Thoracic aorta (tissue), 2 donors: ENCODE measurements around the gene NOL11. TPM values are rescaled to one million over a fixed set of nuclear protein-coding genes. Genes with fewer than 3 reads are reported as not detected.

Experiments
- ATAC-seq: fragments of 150-250 bp; one replicate; pipeline ENCODE4 v1.8.0; 2017; ENCODE audit warnings: low read depth; ENCODE audit not compliant: insufficient number of reproducible peaks, low FRiP score
- DNase-seq: peaks from one replicate; pipeline ENCODE4 v3.0.0-alpha.2; 2020; ENCODE audit warnings: low spot score
- H3K27ac ChIP-seq, 2 donors: fragments of 200-600 bp; sonication (generic); 1 replicate in 1 of 2; 2 replicates in 1 of 2; pipeline ENCODE4 v1.5.1; 2016; ENCODE audit warnings: mild to moderate bottlenecking in 2 of 2, moderate library complexity in 2 of 2
- H3K27me3 ChIP-seq: fragments of 200-600 bp; sonication (generic); replicated peaks from 2 replicates; pipeline ENCODE4 v1.6.0; 2016; ENCODE audit warnings: mild to moderate bottlenecking; ENCODE audit not compliant: insufficient read depth
- H3K36me3 ChIP-seq: fragments of 200-600 bp; sonication (generic); one replicate; pipeline ENCODE4 v1.5.1; 2016
- H3K4me1 ChIP-seq, 2 donors: fragments of 200-600 bp; sonication (generic); 1 replicate in 1 of 2; 2 replicates in 1 of 2; pipeline versions ENCODE4 v1.5.1 to v1.6.0; 2016; ENCODE audit warnings: low read depth in 2 of 2, mild to moderate bottlenecking in 1 of 2; ENCODE audit not compliant: control insufficient read depth in 1 of 2
- H3K4me3 ChIP-seq: fragments of 200-600 bp; sonication (generic); 2 replicates; pipeline ENCODE4 v1.5.1; 2016; ENCODE audit warnings: mild to moderate bottlenecking
- H3K9me3 ChIP-seq: fragments of 200-600 bp; sonication (generic); 2 replicates; pipeline ENCODE4 v1.5.1; 2016
- total RNA-seq, 2 donors: library from RNA; depleted of rRNA; stranded (reverse); fragments of >200 nt; gene quantifications; one replicate each; pipeline versions ENCODE4 v1.1.0 to v1.2.3, GENCODE V29; 2016
- TF ChIP-seq, protein P1 (sequence below): fragments of 200-600 bp; sonication (generic); IDR thresholded peaks from one replicate; pipeline ENCODE4 v1.5.1; 2019; ENCODE audit warnings: antibody characterized with exemption

The NOL11 gene
- total RNA-seq, 2 donors from 2014 or later, result 12.2 to 22.2 TPM

DNA sequence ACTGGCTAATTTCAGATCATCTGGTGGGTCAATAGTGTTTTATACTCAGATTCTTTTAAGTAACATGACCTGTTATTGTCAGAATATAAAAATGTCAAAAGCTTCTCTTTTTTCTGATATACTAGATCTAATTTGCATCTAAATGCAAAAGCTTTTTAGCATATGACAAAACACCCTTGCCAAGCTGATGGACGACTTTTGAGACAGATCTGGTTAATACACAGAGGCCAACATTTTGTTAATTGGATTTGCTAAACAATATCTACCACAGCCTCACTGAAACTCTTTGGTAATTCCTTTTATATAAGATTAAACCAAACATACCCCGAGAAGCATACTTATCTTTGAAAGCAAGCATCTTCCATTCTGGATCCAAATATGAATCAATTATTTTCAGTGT, 10.3 kb upstream of the NOL11 start:
- Histone ChIP-seq H3K27ac (no peak overlapping the region), H3K4me1 (no peaks in the 10 kb centered on the region), H3K4me3 (no peak overlapping the region), H3K36me3 (no peaks in the 10 kb centered on the region), H3K9me3 (no peaks in the 10 kb centered on the region), H3K27me3 (no peaks in the 10 kb centered on the region)
- TF ChIP-seq, protein P1, sequence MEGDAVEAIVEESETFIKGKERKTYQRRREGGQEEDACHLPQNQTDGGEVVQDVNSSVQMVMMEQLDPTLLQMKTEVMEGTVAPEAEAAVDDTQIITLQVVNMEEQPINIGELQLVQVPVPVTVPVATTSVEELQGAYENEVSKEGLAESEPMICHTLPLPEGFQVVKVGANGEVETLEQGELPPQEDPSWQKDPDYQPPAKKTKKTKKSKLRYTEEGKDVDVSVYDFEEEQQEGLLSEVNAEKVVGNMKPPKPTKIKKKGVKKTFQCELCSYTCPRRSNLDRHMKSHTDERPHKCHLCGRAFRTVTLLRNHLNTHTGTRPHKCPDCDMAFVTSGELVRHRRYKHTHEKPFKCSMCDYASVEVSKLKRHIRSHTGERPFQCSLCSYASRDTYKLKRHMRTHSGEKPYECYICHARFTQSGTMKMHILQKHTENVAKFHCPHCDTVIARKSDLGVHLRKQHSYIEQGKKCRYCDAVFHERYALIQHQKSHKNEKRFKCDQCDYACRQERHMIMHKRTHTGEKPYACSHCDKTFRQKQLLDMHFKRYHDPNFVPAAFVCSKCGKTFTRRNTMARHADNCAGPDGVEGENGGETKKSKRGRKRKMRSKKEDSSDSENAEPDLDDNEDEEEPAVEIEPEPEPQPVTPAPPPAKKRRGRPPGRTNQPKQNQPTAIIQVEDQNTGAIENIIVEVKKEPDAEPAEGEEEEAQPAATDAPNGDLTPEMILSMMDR, result no peak
- ATAC-seq (no peak), DNase-seq (no peak)

DNA sequence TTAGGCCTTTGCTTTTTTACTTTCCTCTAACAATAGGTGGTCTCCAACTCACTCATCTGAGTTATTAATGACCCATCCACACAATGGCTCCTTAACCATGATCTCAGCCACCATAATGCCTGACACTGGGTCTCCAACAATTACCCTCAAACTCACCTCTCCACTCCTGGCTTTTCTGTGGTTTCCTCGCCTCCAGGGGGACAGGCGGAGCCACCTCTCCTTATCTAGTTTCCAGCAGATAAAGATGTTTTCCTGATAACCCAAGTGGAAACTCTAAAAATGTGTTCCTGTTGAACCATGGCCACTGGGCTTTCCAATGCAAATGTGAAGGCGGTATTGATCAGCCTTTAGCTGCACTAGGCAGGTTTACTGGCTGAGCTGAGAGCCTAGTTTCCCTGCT, 9.4 kb upstream of the NOL11 start:
- H3K9me3 ChIP-seq, result no peaks in the 10 kb centered on the region
- ATAC-seq, result no peak
- no peak overlapping the region for H3K4me3 ChIP-seq
- DNase-seq, result no peak
- no peaks in the 10 kb centered on the region for H3K4me1 ChIP-seq
- H3K36me3 ChIP-seq, result no peaks in the 10 kb centered on the region
- no peaks in the 10 kb centered on the region for H3K27me3 ChIP-seq
- TF ChIP-seq, protein P1, result no peak
- H3K27ac ChIP-seq, result no peak overlapping the region

DNA sequence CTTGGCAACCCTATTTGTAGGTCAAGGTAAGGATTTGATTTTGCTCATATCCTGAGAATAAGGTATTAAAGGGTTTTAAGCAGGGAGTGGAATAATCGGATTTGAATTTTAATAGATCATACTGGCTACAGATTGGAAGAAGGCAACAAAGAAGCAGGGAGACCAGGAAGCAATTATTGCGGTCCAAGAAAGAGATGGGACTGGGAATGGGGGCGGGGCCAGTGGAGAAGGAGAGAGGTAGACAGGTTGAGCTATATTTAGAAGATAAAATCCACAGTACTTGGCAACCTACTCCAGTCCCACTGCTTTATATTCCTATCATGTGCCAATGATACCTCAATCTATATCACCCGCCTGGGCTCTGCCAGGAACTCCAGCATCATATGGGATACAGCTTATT, 5.8 kb upstream of the NOL11 start:
- no peak overlapping the region for H3K27ac ChIP-seq
- H3K4me3 ChIP-seq, result no peak overlapping the region
- no peaks in the 10 kb centered on the region for H3K36me3 ChIP-seq
- H3K27me3 ChIP-seq, result no peaks in the 10 kb centered on the region
- no peak for ATAC-seq
- no peaks in the 10 kb centered on the region for H3K9me3 ChIP-seq
- TF ChIP-seq, protein P1, result no peak
- no peaks in the 10 kb centered on the region for H3K4me1 ChIP-seq
- DNase-seq, result no peak

DNA sequence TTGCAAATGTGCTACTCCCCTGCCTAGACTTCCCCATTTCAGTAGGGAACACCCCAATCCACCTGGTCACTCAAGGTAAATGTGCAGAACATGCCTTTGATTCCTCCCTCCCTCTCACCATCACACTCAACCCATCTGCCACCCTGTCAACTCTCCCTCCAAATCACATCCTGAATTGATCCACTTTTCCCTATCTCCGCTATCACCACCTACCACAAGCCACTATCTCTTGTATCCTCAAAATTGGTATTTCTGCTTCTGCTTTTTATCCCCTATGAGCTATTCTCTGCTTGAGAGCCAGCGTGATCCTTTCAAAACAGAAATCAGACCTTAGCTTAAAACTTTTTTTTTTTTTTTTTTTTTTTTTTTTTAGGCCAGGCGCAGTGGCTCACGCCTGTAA, 5.4 kb upstream of the NOL11 start:
- ATAC-seq, result no peak
- Histone ChIP-seq H3K36me3 (no peaks in the 10 kb centered on the region), H3K27me3 (no peaks in the 10 kb centered on the region), H3K4me3 (no peak overlapping the region), H3K9me3 (no peaks in the 10 kb centered on the region), H3K27ac (no peak overlapping the region), H3K4me1 (no peaks in the 10 kb centered on the region)
- no peak for DNase-seq
- TF ChIP-seq, protein P1, result no peak

DNA sequence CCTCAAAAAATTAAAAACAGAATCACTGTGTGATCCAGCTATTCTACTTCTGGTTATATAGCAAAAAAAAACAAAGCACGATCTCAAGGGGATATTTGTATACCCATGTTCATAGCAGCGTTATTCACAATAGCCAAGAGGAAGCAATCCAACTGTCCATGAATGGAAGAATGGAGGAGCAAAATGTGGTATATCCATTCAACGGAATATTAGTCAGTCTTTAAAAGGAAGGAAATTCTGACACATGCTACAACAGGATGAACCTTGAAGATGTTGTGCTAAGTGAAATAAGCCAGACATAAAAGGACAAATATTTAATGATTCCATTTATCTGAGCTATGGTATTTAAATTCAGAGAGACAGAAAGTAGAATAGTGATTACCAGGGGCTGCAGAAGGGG, 4.6 kb upstream of the NOL11 start:
- Histone ChIP-seq H3K4me1 (no peaks in the 10 kb centered on the region), H3K4me3 (no peak overlapping the region), H3K9me3 (no peaks in the 10 kb centered on the region), H3K36me3 (no peaks in the 10 kb centered on the region), H3K27ac (no peak overlapping the region), H3K27me3 (no peaks in the 10 kb centered on the region)
- DNase-seq (no peak), ATAC-seq (no peak)
- TF ChIP-seq, protein P1, result no peak
